Measurements from ENCODE around the gene RFC5. TPM values are rescaled to one million over a fixed set of nuclear protein-coding genes. Genes with fewer than 3 reads are reported as not detected.
A peak's percentile ranks its signal among the peaks of the same experiment; 100 is the strongest.

RFC5 gene
- total and polyA plus RNA-seq, 2 of the 13 experiments (the other 11 are each of a cell fraction or from before 2014, with no cell fraction given): 16.8 to 51.4 TPM

DNA sequence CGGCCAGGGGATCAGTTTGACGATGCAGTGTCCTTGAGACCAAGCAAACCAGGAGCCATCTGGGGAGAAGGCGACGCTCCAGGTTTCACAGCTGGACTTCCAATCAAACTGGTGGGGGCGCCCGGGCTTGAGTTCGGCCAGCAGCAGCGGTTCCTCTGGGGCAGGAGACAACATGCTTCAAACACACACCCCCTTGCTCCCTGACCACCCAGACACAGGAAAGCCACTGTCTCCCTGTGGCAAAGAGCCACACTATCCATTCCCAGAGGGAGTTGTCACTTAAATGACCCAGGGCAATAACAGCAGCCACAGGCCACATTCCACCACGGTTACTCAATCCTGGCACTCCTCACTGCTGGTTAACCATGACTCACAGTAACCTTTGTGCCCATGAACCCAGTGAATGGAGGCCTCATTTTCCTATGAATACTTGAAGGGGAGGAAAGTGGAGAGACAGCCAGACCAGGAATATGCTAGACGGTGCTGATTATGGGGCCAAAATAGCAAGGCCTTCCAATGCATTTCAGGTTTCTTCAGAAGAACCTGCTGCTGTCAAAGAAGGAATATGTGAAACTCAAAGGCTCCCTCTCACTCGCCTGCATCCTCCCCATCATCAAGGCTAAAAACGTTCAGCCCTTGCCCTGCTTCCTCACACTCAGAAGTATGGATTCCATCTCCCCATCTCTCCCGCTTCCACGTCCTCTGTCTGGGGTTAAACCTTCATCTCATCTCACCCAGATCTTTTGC, 36.0 kb downstream of the RFC5 start (continued):
- TF ChIP-seq PRPF4 (IDR thresholded peaks at IDR 0.05; ENCODE audit: low read depth, low read length, poor library complexity, severe bottlenecking) (no peak), CEBPG (CRISPR knock-in tag; IDR thresholded peaks at IDR 0.05) (peak; percentile 98), ZFP90 (CRISPR knock-in tag; IDR thresholded peaks at IDR 0.05; ENCODE audit: borderline replicate concordance) (0 out of 2 replicates have a peak, but pooled peaks have one; percentile 63), FOXO1 (CRISPR knock-in tag; IDR thresholded peaks at IDR 0.05) (peak; percentile 86; the same call in 1 of the 2 replicates), RXRB (CRISPR knock-in tag; IDR thresholded peaks at IDR 0.05; ENCODE audit: borderline replicate concordance) (peak; percentile 99), AGO2 (optimal IDR thresholded peaks at IDR 0.05; ENCODE audit: low read depth, low read length) (no peak), MTF2 (CRISPR knock-in tag; IDR thresholded peaks at IDR 0.05; ENCODE audit: borderline replicate concordance) (no peak), ZNF616 (CRISPR knock-in tag; IDR thresholded peaks at IDR 0.05; ENCODE audit: low read depth) (no peak), TCF12 (IDR thresholded peaks at IDR 0.05) (no peak), TCF12 (CRISPR knock-in tag; IDR thresholded peaks at IDR 0.05) (0 out of 2 replicates have a peak, but pooled peaks have one; percentile 4), MYC (CRISPR knock-in tag; IDR thresholded peaks at IDR 0.05; ENCODE audit: borderline replicate concordance) (peak; percentile 73; the same call in 1 of the 2 replicates), MED13 (CRISPR knock-in tag; IDR thresholded peaks at IDR 0.05) (no peak), TP53 (CRISPR knock-in tag; conservative IDR thresholded peaks at IDR 0.05) (no peak), KAT8 (CRISPR knock-in tag; IDR thresholded peaks at IDR 0.05) (peak; percentile 79), ZNF333 (CRISPR knock-in tag; IDR thresholded peaks at IDR 0.05; ENCODE audit: borderline replicate concordance) (no peak), BORCS8-MEF2B (CRISPR knock-in tag; IDR thresholded peaks at IDR 0.05) (peak; percentile 84), ZBTB3 (CRISPR knock-in tag; IDR thresholded peaks at IDR 0.05; ENCODE audit: borderline replicate concordance, low read depth) (peak; percentile 44; the same call in 1 of the 2 replicates)
- TF ChIP-seq, protein P1, sequence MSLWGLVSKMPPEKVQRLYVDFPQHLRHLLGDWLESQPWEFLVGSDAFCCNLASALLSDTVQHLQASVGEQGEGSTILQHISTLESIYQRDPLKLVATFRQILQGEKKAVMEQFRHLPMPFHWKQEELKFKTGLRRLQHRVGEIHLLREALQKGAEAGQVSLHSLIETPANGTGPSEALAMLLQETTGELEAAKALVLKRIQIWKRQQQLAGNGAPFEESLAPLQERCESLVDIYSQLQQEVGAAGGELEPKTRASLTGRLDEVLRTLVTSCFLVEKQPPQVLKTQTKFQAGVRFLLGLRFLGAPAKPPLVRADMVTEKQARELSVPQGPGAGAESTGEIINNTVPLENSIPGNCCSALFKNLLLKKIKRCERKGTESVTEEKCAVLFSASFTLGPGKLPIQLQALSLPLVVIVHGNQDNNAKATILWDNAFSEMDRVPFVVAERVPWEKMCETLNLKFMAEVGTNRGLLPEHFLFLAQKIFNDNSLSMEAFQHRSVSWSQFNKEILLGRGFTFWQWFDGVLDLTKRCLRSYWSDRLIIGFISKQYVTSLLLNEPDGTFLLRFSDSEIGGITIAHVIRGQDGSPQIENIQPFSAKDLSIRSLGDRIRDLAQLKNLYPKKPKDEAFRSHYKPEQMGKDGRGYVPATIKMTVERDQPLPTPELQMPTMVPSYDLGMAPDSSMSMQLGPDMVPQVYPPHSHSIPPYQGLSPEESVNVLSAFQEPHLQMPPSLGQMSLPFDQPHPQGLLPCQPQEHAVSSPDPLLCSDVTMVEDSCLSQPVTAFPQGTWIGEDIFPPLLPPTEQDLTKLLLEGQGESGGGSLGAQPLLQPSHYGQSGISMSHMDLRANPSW (CRISPR knock-in tag; IDR thresholded peaks at IDR 0.05; ENCODE audit: borderline replicate concordance): peak; percentile 59; the same call in 1 of the 2 replicates
- TF ChIP-seq, protein P2, sequence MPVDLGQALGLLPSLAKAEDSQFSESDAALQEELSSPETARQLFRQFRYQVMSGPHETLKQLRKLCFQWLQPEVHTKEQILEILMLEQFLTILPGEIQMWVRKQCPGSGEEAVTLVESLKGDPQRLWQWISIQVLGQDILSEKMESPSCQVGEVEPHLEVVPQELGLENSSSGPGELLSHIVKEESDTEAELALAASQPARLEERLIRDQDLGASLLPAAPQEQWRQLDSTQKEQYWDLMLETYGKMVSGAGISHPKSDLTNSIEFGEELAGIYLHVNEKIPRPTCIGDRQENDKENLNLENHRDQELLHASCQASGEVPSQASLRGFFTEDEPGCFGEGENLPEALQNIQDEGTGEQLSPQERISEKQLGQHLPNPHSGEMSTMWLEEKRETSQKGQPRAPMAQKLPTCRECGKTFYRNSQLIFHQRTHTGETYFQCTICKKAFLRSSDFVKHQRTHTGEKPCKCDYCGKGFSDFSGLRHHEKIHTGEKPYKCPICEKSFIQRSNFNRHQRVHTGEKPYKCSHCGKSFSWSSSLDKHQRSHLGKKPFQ (CRISPR knock-in tag; IDR thresholded peaks at IDR 0.05; ENCODE audit: insufficient replicate concordance): no peak
- TF ChIP-seq, protein P3, sequence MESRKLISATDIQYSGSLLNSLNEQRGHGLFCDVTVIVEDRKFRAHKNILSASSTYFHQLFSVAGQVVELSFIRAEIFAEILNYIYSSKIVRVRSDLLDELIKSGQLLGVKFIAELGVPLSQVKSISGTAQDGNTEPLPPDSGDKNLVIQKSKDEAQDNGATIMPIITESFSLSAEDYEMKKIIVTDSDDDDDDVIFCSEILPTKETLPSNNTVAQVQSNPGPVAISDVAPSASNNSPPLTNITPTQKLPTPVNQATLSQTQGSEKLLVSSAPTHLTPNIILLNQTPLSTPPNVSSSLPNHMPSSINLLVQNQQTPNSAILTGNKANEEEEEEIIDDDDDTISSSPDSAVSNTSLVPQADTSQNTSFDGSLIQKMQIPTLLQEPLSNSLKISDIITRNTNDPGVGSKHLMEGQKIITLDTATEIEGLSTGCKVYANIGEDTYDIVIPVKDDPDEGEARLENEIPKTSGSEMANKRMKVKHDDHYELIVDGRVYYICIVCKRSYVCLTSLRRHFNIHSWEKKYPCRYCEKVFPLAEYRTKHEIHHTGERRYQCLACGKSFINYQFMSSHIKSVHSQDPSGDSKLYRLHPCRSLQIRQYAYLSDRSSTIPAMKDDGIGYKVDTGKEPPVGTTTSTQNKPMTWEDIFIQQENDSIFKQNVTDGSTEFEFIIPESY (CRISPR knock-in tag; IDR thresholded peaks at IDR 0.05): peak; percentile 84
- TF ChIP-seq, protein P4, sequence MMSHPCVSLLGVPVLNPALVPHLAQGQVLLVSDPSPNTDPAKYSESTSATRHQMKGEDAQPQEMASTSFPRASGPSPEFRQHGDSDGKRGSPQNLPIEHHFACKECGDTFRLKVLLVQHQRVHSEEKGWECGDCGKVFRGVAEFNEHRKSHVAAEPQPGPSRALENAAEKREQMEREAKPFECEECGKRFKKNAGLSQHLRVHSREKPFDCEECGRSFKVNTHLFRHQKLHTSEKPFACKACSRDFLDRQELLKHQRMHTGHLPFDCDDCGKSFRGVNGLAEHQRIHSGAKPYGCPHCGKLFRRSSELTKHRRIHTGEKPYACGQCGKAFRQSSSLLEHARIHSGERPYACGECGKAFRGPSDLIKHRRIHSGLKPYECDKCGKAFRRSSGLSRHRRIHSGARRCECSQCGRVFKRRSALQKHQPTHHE (CRISPR knock-in tag; IDR thresholded peaks at IDR 0.05; ENCODE audit: borderline replicate concordance): peak; percentile 60; the same call in 1 of the 2 replicates
